ENCODE measurements around the gene ABHD16A.

- TF ChIP-seq, protein P1, sequence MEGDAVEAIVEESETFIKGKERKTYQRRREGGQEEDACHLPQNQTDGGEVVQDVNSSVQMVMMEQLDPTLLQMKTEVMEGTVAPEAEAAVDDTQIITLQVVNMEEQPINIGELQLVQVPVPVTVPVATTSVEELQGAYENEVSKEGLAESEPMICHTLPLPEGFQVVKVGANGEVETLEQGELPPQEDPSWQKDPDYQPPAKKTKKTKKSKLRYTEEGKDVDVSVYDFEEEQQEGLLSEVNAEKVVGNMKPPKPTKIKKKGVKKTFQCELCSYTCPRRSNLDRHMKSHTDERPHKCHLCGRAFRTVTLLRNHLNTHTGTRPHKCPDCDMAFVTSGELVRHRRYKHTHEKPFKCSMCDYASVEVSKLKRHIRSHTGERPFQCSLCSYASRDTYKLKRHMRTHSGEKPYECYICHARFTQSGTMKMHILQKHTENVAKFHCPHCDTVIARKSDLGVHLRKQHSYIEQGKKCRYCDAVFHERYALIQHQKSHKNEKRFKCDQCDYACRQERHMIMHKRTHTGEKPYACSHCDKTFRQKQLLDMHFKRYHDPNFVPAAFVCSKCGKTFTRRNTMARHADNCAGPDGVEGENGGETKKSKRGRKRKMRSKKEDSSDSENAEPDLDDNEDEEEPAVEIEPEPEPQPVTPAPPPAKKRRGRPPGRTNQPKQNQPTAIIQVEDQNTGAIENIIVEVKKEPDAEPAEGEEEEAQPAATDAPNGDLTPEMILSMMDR (IDR thresholded peaks at IDR 0.05): no peak
- no peak for TF ChIP-seq POLR2A (IDR thresholded peaks at IDR 0.05)
Observed at GRCh38 chr6:31710523-31711219, 7.5 kb upstream of the ABHD16A start.
